ENCODE measurements around the gene CCDC188.

Gene CCDC188

GRCh38 chr22:20150381-20151275 lies at the start of gene CCDC188:
TSS of gene CCDC188 (minus strand) at chr22:20151055. CDS start at chr22:20150986, 69 bp downstream.
- no peak for FAIRE-seq

GRCh38 chr22:20199906-20200305 lies 49.1 kb upstream of the CCDC188 start:
- FAIRE-seq, result no peak

DNA sequence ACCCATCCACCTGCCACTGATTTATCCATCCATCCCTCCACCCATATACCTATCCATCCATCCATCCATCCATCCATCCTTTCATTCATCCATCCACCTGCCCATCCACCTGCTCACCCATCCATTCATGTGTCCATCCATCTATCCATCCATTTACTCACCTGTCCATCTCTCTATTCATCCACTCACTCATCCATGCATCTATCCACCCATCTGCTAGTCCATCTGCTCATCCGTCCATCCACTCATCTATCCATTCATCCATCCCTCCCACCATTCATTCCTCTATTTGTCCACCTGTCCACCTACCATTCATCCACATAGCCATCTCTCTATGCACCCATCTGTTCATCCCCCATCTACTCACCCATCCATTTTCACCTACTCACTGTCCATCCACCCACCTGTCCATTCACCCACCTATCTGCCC lies 48.6 kb upstream of the CCDC188 start:
- FAIRE-seq, result no peak

- FAIRE-seq, result no peak
These were observed 47.9 kb upstream of the CCDC188 start for GRCh38 chr22:20198557-20199319.

- FAIRE-seq, result no peak
These were observed 46.7 kb upstream of the CCDC188 start for GRCh38 chr22:20197407-20198030.

DNA sequence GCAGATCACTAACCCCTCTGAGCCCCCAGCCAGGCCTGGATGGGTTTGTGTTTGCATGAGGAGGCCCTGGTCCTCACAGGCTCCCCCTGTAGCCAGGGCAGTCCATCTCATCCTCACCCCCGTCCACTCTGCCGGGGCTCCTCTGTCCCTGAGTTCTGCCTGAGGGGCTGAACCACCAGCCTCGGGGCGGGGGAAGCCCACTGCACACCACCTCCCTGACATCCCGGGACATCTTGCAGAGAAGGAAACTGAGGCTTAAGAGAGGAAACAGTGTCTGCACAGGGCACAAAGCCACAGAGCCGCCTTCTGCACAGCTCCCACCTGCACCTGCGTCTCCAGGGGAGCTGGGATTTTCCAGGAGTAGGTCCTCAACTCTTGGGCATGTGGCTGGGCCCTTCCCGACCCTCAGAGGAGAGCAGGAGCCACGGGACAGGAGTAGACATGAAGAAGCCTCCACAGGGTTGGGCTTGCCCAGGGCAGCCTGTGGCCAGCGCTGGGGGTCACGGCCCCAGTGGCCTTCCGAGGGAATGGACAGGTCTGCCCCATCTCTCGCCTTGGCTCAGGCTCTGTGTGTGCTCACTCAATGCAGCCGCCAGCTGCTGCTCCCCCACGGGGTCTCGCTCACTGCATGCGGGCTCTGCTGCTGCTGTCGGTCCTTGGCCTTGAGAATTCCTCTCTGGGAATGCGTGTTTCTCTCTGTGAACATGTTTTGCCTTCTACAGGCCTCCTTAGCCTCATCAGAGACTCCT lies 45.4 kb upstream of the CCDC188 start:
- no peak for FAIRE-seq

GRCh38 chr22:20194681-20195593 lies 44.1 kb upstream of the CCDC188 start:
- FAIRE-seq, result no peak

GRCh38 chr22:20193761-20194494 lies 43.1 kb upstream of the CCDC188 start:
- FAIRE-seq, result no peak

DNA sequence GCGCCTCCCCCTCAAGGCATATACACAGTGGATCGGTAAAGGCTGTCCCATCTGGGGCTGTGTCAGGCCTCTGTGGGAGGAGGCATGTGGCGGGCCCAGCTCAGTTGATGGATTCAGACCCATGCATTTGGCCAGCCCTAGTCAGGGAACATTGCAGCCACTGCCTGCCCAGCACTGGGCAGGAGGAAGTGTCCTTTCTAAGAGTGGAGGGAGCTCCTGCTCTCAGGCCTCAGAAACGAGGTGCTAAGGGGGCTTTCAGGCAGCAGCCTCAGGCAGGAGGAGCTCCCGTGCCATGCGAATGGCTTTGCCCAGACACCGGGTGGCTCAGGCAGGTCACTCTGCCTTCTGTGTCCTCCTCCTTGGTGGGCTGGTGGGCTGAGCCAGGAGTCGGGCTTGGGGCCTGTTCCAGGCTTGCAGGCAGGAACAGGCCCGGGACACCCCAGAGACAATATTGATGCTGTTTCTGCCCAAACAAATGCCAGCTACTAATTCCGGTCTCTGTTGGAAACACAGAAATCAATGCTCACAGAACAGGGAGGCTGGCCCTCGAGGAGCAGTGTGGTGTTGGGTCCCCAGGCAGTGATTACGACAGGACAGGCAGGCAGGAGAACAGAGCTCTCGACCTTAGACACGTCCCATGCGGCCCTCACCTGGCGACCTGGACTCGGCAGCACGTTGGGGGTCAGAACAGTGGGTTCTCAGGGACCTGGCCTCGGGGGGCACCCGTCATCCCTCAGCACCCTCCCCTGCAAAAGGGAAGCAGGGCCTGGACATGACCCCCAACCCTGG lies 42.3 kb upstream of the CCDC188 start:
- FAIRE-seq, result no peak

DNA sequence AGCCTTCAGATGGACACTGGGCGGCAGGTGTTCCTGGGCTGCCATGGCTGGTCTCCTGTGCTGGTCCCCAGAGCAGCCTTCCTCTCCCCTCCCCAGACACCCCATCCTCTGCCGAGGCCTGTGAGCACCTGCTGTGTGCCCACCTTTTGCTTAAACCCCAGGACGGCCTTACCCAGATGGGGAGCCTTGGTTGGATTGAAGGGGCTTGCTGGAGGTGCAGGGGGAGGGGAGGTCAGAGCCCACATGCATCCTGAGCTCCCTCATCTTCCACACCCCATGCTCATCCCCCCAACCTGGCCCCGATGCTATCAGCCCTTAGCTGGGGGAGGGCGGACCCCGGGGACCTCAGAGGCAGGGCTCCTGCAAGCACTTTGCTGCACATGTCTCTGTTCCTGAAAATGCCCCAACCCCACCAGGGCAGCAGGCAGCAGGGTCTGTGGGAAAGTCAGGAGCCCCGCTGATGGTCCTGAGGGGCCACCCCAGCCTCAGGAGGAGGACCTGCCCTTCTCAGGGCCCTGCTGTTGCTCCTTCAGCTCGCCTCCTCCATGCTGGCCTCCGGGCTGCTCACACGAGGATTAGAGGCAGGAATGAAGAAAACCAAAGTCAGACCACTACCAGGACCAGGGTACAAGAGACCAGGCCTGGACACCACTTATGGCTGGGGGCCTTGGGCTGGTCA lies 41.6 kb upstream of the CCDC188 start:
- FAIRE-seq, result no peak

DNA sequence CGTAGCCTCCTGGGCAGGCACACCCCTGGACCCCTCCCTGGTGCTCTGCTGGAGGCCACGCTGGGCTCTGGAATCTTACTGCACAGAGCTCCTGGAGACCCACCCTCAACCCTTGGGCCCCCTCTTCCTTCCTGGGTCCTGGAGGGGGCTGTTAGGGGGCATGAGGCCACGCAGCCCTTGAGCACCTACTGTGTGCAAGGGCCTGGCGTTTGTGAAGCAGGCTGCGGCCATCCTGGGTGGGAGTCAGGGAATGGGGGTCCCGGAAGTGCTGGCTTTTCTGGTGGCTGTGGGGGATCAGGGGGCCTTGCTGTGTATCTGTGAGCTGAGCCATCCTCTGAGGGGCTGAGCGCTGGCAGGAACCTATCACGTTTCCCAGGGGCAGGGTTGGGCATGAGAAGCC lies 40.9 kb upstream of the CCDC188 start:
- no peak for FAIRE-seq

DNA sequence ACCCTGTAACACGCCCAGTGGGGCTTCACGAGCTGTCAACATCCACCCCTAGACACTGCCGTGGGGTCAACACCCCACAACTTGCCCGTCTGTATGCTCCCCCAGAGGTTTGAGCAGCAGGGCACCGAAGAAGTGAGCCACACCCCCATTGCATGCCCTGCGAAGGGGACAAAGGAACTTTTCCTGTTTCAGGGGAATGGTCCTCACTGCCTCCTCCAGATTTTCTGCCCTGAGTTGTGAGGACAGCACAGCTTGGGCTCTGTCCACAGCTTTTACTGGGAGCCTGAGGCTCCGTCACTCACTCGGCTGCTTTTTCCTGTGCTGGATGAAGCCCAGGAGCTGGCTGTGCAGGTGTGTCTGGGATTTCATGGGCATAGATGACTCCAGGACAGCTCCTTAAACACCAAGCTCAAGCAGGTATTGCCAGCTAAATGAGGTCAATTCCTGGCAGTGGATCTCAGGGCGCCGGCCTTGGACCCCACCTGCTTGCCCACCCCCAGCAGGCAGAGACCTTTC lies 40.2 kb upstream of the CCDC188 start:
- FAIRE-seq, result no peak

- no peak for FAIRE-seq
These were observed 37.7 kb upstream of the CCDC188 start for GRCh38 chr22:20188567-20188877.

DNA sequence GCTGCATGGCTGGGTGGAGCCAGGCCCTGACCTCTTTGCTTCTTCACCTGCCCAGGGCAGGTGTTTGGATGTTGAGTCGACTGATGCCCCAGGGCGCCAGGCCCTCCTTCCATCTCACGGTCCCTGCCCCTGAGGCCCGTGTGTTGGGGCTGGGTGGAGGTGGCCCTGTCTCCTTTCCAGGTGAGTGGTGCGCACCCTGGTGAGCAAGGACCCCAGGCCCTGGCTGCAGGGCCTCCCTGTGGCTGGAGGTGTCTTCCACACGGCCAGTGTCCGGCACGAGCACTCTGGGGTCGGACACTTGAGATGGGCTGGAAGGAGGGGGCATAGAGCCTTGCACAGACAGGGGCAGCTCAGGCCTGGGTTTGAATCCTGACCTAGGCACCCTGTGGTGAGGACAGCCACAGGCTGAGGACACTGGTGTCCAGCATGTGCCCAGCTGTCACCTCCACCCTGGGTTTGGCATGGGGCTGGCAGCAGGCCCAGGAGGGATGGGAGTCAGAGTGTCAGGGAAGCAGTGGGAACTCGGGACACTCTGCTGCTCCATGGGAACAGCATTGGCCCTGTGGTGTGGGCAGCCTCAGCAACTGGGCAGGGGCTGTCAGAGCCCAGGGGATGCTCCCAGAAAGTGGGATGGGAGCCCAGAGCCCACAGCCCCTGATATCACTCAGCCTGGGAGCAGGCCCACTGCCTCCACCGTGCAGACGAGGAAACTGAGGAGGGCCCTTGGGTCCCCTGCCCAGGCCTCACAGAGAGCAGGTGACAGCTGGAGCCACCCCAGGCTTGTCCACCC lies 37.1 kb upstream of the CCDC188 start:
- FAIRE-seq, result no peak

GRCh38 chr22:20186871-20187546 lies 36.2 kb upstream of the CCDC188 start:
- no peak for FAIRE-seq

DNA sequence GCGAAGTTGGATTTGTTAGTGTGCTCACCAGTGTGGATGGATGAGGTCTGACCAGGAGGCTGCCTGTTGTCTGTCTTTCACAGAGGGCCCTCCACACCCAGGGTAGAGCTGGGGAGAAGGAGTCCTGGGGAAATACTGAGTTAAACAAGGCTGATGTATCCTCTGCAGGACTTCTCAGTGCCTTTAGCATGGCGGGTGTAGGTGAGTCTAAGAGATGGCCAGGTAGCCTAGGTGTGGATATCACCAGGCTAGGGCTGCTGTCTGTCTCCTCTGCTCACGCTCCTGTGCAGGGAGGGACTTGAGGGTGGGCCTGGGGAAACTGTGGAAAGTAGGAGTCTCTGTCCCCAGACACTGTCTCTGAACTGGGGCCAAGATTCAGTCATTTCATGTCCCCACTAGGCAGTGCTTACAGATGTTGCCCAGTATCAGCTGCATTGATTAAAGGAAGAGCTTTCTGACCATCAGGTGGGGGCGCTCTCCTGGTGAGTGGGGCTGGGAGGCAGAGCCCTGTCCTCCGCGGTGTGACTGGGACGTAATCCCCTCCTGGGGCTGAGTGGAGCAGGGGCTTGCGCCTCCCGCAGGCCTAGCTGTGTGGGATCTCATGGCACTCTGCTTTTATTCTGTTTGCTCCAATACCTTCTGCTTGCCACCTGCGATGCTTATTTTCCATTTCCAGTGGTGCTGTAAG lies 35.5 kb upstream of the CCDC188 start:
- no peak for FAIRE-seq

GRCh38 chr22:20185750-20186149 lies 34.9 kb upstream of the CCDC188 start:
- FAIRE-seq, result no peak

Data from islet of Langerhans (tissue), 1 donor.